OCI-LY7 (cell line): ENCODE results near the gene KIF11. TPM values are rescaled to one million over a fixed set of nuclear protein-coding genes. Genes with fewer than 3 reads are reported as not detected.

Experiments used
- BruUV-seq: library from RNA; stranded (reverse); fragments of 400-500 nt; replicated peaks from 2 replicates; lab custom pipeline; 2021; lab: Mats Ljungman, UMichigan
- CTCF ChIA-PET: fragments of 300-600 bp; sonication (Branson Sonifier 250); formaldehyde crosslinking; loops from one replicate; lab custom pipeline; 2022; ENCODE audit warnings: antibody characterized with exemption; ENCODE audit not compliant: unreplicated experiment; lab: Charles Lee
- POLR2A ChIA-PET: fragments of 300-600 bp; sonication (Branson Sonifier 250); formaldehyde crosslinking; loops from one replicate; lab custom pipeline; 2022; ENCODE audit warnings: antibody characterized with exemption; lab: Charles Lee
- DNase-seq: peaks from one replicate; pipeline ENCODE4 v3.0.0-alpha.2; 2015; ENCODE audit warnings: low spot score
- H2AFZ ChIP-seq: fragments of 200-600 bp; sonication (generic), shearing (Covaris generic); 2 replicates; pipeline ENCODE4 v1.6.1; 2014; ENCODE audit warnings: mild to moderate bottlenecking, antibody characterized with exemption, low read length, moderate library complexity
- H3K27ac ChIP-seq: fragments of 200-600 bp; sonication (generic); 2 replicates; pipeline ENCODE4 v1.5.1; 2014; ENCODE audit warnings: mixed run types, low read depth, mild to moderate bottlenecking, moderate library complexity, low read length, inconsistent platforms; ENCODE audit not compliant: poor library complexity, severe bottlenecking
- H3K36me3 ChIP-seq: fragments of 200-600 bp; sonication (generic); 2 replicates; pipeline ENCODE4 v1.6.1; 2014; ENCODE audit warnings: mild to moderate bottlenecking, antibody characterized with exemption, low read length, moderate library complexity, mixed read lengths; ENCODE audit not compliant: insufficient read depth
- H3K4me1 ChIP-seq: fragments of 200-600 bp; sonication (generic); 2 replicates; pipeline ENCODE4 v1.5.1; 2014; ENCODE audit warnings: mild to moderate bottlenecking, low read length; ENCODE audit not compliant: insufficient read depth, poor library complexity, severe bottlenecking
- H3K4me2 ChIP-seq: fragments of 200-600 bp; sonication (generic); 2 replicates; pipeline ENCODE4 v1.6.1; 2014; ENCODE audit warnings: mild to moderate bottlenecking, low read length
- H3K4me3 ChIP-seq: fragments of 200-600 bp; sonication (generic); 2 replicates; pipeline ENCODE4 v1.5.1; 2014; ENCODE audit warnings: mild to moderate bottlenecking, low read depth, low read length; ENCODE audit not compliant: poor library complexity, severe bottlenecking
- H3K79me2 ChIP-seq: fragments of 200-600 bp; sonication (generic); 2 replicates; pipeline ENCODE4 v1.6.1; 2016; ENCODE audit warnings: low read depth, mild to moderate bottlenecking, low read length, moderate library complexity, mixed read lengths; ENCODE audit not compliant: insufficient read depth
- H3K9me2 ChIP-seq: fragments of 200-600 bp; sonication (generic); 2 replicates; pipeline ENCODE4 v1.6.1; 2016; ENCODE audit warnings: mild to moderate bottlenecking, low read length, mixed read lengths; ENCODE audit not compliant: insufficient read depth
- H3K9me3 ChIP-seq: fragments of 200-600 bp; sonication (generic); 2 replicates; pipeline ENCODE4 v1.6.1; 2014; ENCODE audit warnings: mild to moderate bottlenecking, mixed run types, low read length, mixed read lengths
- H4K20me1 ChIP-seq: fragments of 200-600 bp; sonication (generic); 2 replicates; pipeline ENCODE4 v1.6.1; 2014; ENCODE audit warnings: mild to moderate bottlenecking, antibody characterized with exemption, low read length, moderate library complexity, mixed read lengths; ENCODE audit not compliant: insufficient read depth
- EZH2phosphoT487 ChIP-seq: fragments of 200-600 bp; sonication (generic); IDR thresholded peaks from 2 replicates; pipeline ENCODE4 v1.6.1; 2018; ENCODE audit warnings: low read depth, borderline replicate concordance, mild to moderate bottlenecking, mixed run types, antibody characterized with exemption, low read length, moderate library complexity, mixed read lengths
- intact Hi-C: fragments of 100-400 bp; cut with micrococcal nuclease; formaldehyde crosslinking; loops from one replicate; pipeline ENCODE4 v1.10.0; 2022; ENCODE audit not compliant: unreplicated experiment
- total RNA-seq, 2 experiments: library from RNA; depleted of rRNA in 1 of 2; stranded (reverse); fragments of >200 nt in 1 of 2; shearing (Covaris generic) in 1 of 2; gene quantifications; 2 replicates each; pipeline ENCODE4 v1.2.3, GENCODE V29; 2014 to 2022
- TF ChIP-seq, protein P1 (sequence below): fragments of 200-600 bp; sonication (generic); conservative IDR thresholded peaks from 2 replicates; pipeline ENCODE4 v1.5.1; 2014; ENCODE audit warnings: mild to moderate bottlenecking, antibody characterized with exemption, low read length, moderate library complexity, mixed read lengths

The KIF11 gene
- total RNA-seq, 2 experiments from 2014 or later, result 71.8 to 103 TPM

- Histone ChIP-seq H3K9me2 (no peaks in the 10 kb centered on the region), H2AFZ (no peak overlapping the region), H4K20me1 (no peaks in the 10 kb centered on the region), H3K79me2 (peaks cover 7% of the 10 kb centered on the region; the same call in 1 of the 2 replicates), H3K4me2 (peak overlapping the region; percentile 6; the same call in 1 of the 2 replicates), H3K36me3 (peaks cover 54% of the 10 kb centered on the region), H3K27ac (no peak overlapping the region), H3K4me1 (peaks cover 10% of the 10 kb centered on the region), H3K9me3 (peaks cover 12% of the 10 kb centered on the region), H3K4me3 (no peak overlapping the region)
- no TSS peak for BruUV-seq
- intact Hi-C loops, result no loop called here
- CTCF ChIA-PET, result no interaction called here
- DNase-seq, result no peak
- no peak for TF ChIP-seq EZH2phosphoT487
- TF ChIP-seq, protein P1, sequence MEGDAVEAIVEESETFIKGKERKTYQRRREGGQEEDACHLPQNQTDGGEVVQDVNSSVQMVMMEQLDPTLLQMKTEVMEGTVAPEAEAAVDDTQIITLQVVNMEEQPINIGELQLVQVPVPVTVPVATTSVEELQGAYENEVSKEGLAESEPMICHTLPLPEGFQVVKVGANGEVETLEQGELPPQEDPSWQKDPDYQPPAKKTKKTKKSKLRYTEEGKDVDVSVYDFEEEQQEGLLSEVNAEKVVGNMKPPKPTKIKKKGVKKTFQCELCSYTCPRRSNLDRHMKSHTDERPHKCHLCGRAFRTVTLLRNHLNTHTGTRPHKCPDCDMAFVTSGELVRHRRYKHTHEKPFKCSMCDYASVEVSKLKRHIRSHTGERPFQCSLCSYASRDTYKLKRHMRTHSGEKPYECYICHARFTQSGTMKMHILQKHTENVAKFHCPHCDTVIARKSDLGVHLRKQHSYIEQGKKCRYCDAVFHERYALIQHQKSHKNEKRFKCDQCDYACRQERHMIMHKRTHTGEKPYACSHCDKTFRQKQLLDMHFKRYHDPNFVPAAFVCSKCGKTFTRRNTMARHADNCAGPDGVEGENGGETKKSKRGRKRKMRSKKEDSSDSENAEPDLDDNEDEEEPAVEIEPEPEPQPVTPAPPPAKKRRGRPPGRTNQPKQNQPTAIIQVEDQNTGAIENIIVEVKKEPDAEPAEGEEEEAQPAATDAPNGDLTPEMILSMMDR, result peak; percentile 63
- POLR2A ChIA-PET, result interaction anchor here (0.7 kb wide), 1 partner anchor 239 kb away, joined by 3 read pairs; no protein-coding TSS in a partner anchor
Observed at GRCh38 chr10:92552310-92552709, 40.6 kb upstream of the KIF11 start.

GRCh38 chr10:92553959-92554358 is 39.0 kb upstream of the KIF11 start:
- H4K20me1 ChIP-seq, result no peaks in the 10 kb centered on the region
- intact Hi-C loops, result no loop called here
- DNase-seq, result no peak
- no peak overlapping the region for H2AFZ ChIP-seq
- CTCF ChIA-PET, result no interaction called here
- POLR2A ChIA-PET, result no interaction called here
- no peak overlapping the region for H3K27ac ChIP-seq
- H3K79me2 ChIP-seq, result peaks cover 7% of the 10 kb centered on the region; the same call in 1 of the 2 replicates
- no TSS peak for BruUV-seq
- H3K4me2 ChIP-seq, result no peak overlapping the region
- H3K9me3 ChIP-seq, result peaks cover 16% of the 10 kb centered on the region
- H3K36me3 ChIP-seq, result peaks cover 66% of the 10 kb centered on the region
- TF ChIP-seq EZH2phosphoT487, result no peak
- TF ChIP-seq, protein P1, result no peak
- H3K9me2 ChIP-seq, result no peaks in the 10 kb centered on the region
- peaks cover 10% of the 10 kb centered on the region for H3K4me1 ChIP-seq
- H3K4me3 ChIP-seq, result no peak overlapping the region

- H3K79me2 ChIP-seq, result no peaks in the 10 kb centered on the region
- POLR2A ChIA-PET, result no interaction called here
- intact Hi-C loops, result no loop called here
- no peaks in the 10 kb centered on the region for H3K9me2 ChIP-seq
- H3K9me3 ChIP-seq, result peaks cover 12% of the 10 kb centered on the region
- CTCF ChIA-PET, result no interaction called here
- H3K4me1 ChIP-seq, result no peaks in the 10 kb centered on the region
- H3K4me3 ChIP-seq, result no peak overlapping the region
- peak; percentile 19 for DNase-seq
- peaks cover 74% of the 10 kb centered on the region for H3K36me3 ChIP-seq
- no peak overlapping the region for H2AFZ ChIP-seq
- no peaks in the 10 kb centered on the region for H4K20me1 ChIP-seq
- H3K27ac ChIP-seq, result no peak overlapping the region
- no TSS peak for BruUV-seq
- TF ChIP-seq, protein P1, result no peak
- TF ChIP-seq EZH2phosphoT487, result no peak
- H3K4me2 ChIP-seq, result no peak overlapping the region
Observed at GRCh38 chr10:92559046-92559445, 33.9 kb upstream of the KIF11 start.
